Ishikawa (cell line): Measurements from ENCODE around the gene CDC5L.

Source experiments
- CEBPB ChIP-seq: IDR thresholded peaks from 2 replicates; pipeline ENCODE4 v1.6.1; 2012
- CREB1 ChIP-seq: IDR thresholded peaks from 2 replicates; pipeline ENCODE4 v1.6.1; 2012; ENCODE audit warnings: low read depth
- EGR1 ChIP-seq: IDR thresholded peaks from 2 replicates; pipeline ENCODE4 v1.6.1; 2012
- EP300 ChIP-seq: IDR thresholded peaks from 2 replicates; pipeline ENCODE4 v1.6.1; 2012; ENCODE audit warnings: borderline replicate concordance
- FOXM1 ChIP-seq: IDR thresholded peaks from 2 replicates; pipeline ENCODE4 v1.6.1; 2012; ENCODE audit warnings: low read depth, borderline replicate concordance
- MAX ChIP-seq: IDR thresholded peaks from 2 replicates; pipeline ENCODE4 v1.6.1; 2012
- NFIC ChIP-seq: IDR thresholded peaks from 2 replicates; pipeline ENCODE4 v1.6.1; 2012
- RAD21 ChIP-seq: IDR thresholded peaks from 2 replicates; pipeline ENCODE4 v1.6.1; 2012; ENCODE audit warnings: low read depth
- TAF1 ChIP-seq: IDR thresholded peaks from 2 replicates; pipeline ENCODE4 v1.6.1; 2012; ENCODE audit warnings: low read depth, mild to moderate bottlenecking
- TCF12 ChIP-seq: IDR thresholded peaks from 2 replicates; pipeline ENCODE4 v1.6.1; 2012; ENCODE audit warnings: low read depth
- TEAD4 ChIP-seq: IDR thresholded peaks from 2 replicates; pipeline ENCODE4 v1.6.1; 2012
- YY1 ChIP-seq: IDR thresholded peaks from 2 replicates; pipeline ENCODE4 v1.6.1; 2012; ENCODE audit warnings: low read depth
- ZBTB7A ChIP-seq: IDR thresholded peaks from 2 replicates; pipeline ENCODE4 v1.6.1; 2012; ENCODE audit warnings: low read depth
- TF ChIP-seq, protein P1 (sequence below): IDR thresholded peaks from 2 replicates; pipeline ENCODE4 v1.6.1; 2012
- TF ChIP-seq, protein P2 (sequence below): IDR thresholded peaks from 2 replicates; pipeline ENCODE4 v1.6.1; 2012; ENCODE audit warnings: low read depth, mild to moderate bottlenecking

Gene CDC5L

DNA sequence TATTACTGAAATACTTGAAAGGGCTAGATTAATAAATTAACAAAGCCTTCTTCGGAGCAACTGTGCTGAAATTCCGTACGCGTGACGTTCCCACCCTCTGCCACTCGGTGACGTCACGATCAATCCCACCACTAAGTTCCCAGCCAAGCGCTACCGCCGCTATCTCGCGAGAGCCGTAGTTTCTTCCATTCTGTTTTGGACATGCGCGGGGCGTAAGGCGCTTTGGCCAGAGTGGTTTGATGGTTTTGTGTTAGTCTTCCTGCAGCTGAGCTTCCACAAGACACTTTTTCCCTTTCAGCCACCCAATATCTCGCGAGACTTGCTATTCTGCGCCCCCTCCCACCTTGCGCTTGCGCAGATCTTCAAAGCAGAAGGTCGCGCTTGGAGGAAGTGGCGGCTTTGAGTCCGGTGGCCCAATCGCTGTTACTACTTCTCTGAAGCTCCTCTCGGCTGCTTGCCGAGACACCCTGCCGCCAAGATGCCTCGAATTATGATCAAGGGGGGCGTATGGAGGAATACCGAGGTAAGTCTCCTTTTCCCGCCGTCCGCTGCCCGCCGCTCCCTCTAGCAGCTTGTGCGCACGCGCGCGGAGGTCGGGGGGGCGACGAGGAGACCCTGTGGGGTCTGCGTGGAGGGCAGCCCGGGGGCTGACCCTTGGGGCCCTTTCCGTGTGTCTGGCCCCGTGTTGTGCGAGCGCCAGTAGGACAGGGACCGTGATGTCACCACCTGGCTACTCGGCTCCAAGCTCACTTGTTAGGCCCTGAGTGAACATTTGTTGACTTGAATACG, at the start of gene CDC5L:
TSS of gene CDC5L (plus strand) at position 361 of the 789 bp plus-strand sequence. CDS start at position 479, 118 bp downstream.
- no peak for TF ChIP-seq FOXM1
- TF ChIP-seq TEAD4: no peak
- no peak for TF ChIP-seq EGR1
- no peak; the same call in 1 of the 2 replicates for TF ChIP-seq TCF12
- peak; percentile 89 for TF ChIP-seq CREB1
- TF ChIP-seq EP300: no peak
- peak; percentile 90 for TF ChIP-seq ZBTB7A
- TF ChIP-seq CEBPB: no peak; the same call in 1 of the 2 replicates
- TF ChIP-seq, protein P1, sequence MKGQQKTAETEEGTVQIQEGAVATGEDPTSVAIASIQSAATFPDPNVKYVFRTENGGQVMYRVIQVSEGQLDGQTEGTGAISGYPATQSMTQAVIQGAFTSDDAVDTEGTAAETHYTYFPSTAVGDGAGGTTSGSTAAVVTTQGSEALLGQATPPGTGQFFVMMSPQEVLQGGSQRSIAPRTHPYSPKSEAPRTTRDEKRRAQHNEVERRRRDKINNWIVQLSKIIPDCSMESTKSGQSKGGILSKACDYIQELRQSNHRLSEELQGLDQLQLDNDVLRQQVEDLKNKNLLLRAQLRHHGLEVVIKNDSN: no peak
- TF ChIP-seq, protein P2, sequence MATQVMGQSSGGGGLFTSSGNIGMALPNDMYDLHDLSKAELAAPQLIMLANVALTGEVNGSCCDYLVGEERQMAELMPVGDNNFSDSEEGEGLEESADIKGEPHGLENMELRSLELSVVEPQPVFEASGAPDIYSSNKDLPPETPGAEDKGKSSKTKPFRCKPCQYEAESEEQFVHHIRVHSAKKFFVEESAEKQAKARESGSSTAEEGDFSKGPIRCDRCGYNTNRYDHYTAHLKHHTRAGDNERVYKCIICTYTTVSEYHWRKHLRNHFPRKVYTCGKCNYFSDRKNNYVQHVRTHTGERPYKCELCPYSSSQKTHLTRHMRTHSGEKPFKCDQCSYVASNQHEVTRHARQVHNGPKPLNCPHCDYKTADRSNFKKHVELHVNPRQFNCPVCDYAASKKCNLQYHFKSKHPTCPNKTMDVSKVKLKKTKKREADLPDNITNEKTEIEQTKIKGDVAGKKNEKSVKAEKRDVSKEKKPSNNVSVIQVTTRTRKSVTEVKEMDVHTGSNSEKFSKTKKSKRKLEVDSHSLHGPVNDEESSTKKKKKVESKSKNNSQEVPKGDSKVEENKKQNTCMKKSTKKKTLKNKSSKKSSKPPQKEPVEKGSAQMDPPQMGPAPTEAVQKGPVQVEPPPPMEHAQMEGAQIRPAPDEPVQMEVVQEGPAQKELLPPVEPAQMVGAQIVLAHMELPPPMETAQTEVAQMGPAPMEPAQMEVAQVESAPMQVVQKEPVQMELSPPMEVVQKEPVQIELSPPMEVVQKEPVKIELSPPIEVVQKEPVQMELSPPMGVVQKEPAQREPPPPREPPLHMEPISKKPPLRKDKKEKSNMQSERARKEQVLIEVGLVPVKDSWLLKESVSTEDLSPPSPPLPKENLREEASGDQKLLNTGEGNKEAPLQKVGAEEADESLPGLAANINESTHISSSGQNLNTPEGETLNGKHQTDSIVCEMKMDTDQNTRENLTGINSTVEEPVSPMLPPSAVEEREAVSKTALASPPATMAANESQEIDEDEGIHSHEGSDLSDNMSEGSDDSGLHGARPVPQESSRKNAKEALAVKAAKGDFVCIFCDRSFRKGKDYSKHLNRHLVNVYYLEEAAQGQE: no peak
- no peak for TF ChIP-seq NFIC
- no peak for TF ChIP-seq RAD21
- TF ChIP-seq MAX: peak; percentile 64
- TF ChIP-seq YY1: peak; percentile 40; the same call in 1 of the 2 replicates
- peak; percentile 59 for TF ChIP-seq TAF1

DNA sequence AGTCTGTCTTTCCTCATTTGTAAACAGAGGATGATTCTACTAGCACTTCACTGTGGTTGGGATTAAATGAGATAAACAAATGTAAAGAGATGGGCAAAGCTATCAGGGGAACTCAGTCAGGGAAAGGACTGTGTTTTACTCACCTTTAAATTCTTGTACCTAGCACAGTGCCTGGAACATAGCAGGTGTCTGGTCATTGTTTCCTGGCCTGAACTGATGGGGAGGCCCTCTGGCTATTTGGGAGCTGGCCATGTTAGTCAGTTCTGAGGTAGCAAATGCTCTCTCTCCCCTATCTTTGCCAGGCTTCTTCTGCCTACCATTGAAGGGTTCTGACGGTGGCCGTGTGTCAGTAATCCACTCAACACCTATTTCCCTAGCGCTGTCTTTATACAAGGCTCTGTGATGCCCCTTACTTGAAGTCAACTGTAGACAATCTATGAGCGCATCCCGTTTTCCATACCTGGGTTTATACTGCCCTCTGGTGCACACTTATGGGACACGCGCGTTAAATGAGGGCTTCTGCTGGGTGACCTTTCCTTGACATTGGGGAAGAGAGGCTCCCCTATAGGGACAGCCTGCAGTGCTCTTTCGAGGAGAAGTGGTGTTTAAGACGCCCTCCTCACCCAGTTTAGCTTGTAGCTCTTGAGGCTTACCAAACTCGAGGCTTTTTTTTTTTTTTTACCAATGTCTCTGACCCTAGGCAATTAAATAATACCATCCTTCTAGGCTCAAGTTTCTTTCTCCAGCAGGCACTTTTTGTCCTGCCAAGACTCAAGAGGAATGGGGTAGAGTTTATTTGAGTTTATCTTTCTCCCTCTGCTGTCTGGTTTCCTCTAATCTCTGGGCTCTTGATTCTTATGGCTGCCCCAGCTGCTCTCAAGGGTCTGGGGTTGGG, 49.0 kb upstream of the CDC5L start:
- TF ChIP-seq RAD21: peak; percentile 89
- no peak for TF ChIP-seq NFIC

DNA sequence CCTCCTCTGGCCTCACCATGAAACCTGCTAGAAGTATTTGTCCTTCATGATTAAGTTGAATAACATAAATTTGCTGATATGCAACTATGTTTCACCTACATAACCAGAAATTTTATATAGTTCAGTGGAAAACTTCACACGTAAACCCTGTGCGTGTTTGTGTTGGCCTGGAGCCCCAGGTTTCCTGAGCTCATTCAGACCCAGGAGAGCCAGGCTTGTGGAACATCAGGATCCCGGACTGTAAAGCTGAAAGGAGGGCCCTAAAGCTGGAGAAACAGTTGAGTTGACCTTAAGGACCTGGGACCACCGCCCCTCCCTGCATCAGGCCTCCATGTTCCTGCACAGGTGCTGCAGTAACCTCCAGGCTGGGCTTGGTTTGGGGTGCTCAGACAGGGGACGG, 48.2 kb upstream of the CDC5L start:
- TF ChIP-seq CREB1 (no peak), FOXM1 (no peak)

DNA sequence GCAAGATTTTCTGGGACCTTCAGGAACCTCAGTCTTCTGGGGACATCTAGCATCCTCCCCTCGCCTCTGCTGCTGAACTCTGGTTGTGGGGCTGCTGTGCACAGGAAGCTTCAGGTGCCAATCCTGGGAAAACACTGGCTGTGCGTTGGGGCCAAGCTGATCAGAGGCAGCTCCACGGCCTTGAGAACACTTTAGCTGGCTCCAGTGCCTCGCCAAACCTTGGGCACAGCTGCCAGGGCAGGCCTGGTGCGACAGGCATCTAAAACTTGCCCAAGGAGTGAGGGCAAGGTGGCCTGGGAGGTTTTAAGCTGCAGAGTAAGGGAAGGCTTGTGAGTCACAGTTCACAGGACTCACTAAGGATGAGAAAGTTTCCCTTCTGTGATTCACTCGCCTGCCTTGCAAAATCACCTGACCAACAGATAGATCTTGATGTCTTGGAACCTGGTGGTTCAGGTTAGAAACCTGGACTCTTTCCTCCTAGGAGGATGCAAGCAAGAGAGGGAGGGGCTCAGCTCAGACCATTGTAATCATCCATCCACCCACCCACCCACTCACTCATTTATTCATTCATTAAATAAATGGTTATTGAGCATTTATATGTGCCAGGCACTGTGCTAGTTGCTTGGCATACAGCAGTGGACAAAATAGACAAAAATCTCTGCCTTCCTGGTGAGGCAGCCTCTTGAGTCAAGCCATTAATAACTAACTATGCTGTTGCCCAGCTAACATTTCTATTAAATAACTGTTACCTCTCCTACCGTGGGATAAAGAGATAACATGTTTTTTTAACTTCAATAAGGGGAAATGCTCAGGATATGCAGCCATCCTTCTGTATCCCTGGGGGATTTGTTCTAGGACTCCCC, 47.5 kb upstream of the CDC5L start:
- TF ChIP-seq NFIC (no peak), ZBTB7A (no peak)
- TF ChIP-seq, protein P1: no peak

DNA sequence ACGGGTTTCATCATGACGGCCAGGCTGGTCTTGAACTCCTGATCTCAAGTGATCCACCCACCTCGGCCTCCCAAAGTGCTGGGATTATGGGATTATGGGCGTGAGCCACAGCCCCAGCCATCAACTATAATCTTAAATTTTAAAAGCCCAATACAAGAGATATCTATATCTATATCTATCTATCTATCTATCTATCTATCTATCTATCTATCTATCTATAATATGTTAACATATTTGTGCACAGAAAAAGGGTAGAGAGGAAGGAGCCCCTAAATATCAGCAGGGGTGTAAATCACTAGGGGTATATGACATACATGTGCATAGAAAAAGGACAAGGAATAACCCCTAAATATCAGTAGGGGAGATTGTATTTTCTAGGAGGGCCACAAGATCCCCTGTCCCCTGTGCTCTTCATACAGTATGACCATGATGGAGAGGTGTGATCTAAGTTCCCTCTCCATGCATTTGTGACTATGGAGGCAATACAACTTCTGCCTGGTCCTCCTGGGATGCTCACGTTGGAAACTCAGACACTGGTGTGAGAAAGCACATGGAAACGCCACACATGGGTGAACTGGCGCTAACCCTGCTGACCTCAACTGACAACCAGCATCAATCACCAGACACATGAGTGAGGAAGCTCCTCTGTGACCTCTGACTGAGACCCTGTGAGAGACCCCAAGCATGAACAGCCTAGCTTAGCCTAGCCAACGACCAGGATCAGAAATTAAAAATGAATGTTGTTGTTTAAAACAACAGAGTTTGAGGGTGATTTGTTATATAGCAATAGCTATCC, 46.2 kb upstream of the CDC5L start:
- no peak for TF ChIP-seq YY1
- TF ChIP-seq EGR1: no peak
- TF ChIP-seq ZBTB7A: no peak
- TF ChIP-seq TEAD4: no peak
- TF ChIP-seq CEBPB: no peak
- no peak for TF ChIP-seq TAF1
- no peak for TF ChIP-seq NFIC
- TF ChIP-seq, protein P1: no peak
- no peak for TF ChIP-seq EP300
- TF ChIP-seq CREB1: no peak

- TF ChIP-seq CREB1: no peak
- no peak for TF ChIP-seq TEAD4
- TF ChIP-seq EP300: no peak
Measured at GRCh38 chr6:44342052-44342451, 45.5 kb upstream of the CDC5L start.
